Heart right ventricle (tissue), 16 donors: Measurements from ENCODE around the gene MKKS. TPM values are rescaled to one million over a fixed set of nuclear protein-coding genes. Genes with fewer than 3 reads are reported as not detected.
A peak's percentile ranks its signal among the peaks of the same experiment; 100 is the strongest.

Experiments used
- ATAC-seq, 8 donors: fragments of 200-7000 bp; cut with Tn5 transposase; one replicate each; pipeline ENCODE4 v1.9.1; 2020; ENCODE audit warnings: mild to moderate bottlenecking in 8 of 8, moderate library complexity in 8 of 8, moderate number of reproducible peaks in 1 of 8
- DNase-seq, 2 donors: peaks; one replicate each; pipeline ENCODE4 v3.0.0-alpha.2; 2020
- H3K27ac ChIP-seq, 10 donors: fragments of 200-600 bp; sonication (generic) in 2 of 10; one replicate each; pipeline versions ENCODE4 v1.5.0 to v1.8.0; 2020 to 2022; ENCODE audit warnings: mild to moderate bottlenecking in 3 of 10
- H3K27me3 ChIP-seq, 7 donors: fragments of 200-600 bp; one replicate each; pipeline ENCODE4 v1.8.0; 2021 to 2022; ENCODE audit warnings: mild to moderate bottlenecking in 2 of 7
- H3K36me3 ChIP-seq, 9 donors: fragments of 200-600 bp; sonication (generic) in 1 of 9; one replicate each; pipeline versions ENCODE4 v1.5.0 to v1.8.0; 2020 to 2022; ENCODE audit warnings: mild to moderate bottlenecking in 2 of 9
- H3K4me1 ChIP-seq, 9 donors: fragments of 200-600 bp; sonication (generic) in 1 of 9; one replicate each; pipeline versions ENCODE4 v1.5.0 to v1.8.0; 2020 to 2022; ENCODE audit warnings: mild to moderate bottlenecking in 4 of 9
- H3K4me3 ChIP-seq, 10 donors: fragments of 200-600 bp; sonication (generic) in 2 of 10; one replicate each; pipeline versions ENCODE4 v1.5.0 to v1.8.0; 2020 to 2022; ENCODE audit warnings: mild to moderate bottlenecking in 7 of 10, moderate library complexity in 2 of 10
- H3K9me3 ChIP-seq, 11 donors: fragments of 200-600 bp in 10 of 11; sonication (generic) in 2 of 11; one replicate each; pipeline versions ENCODE4 v1.5.0 to v1.8.0; 2013 to 2022; ENCODE audit warnings: mild to moderate bottlenecking in 2 of 11, control low read depth in 1 of 11, moderate library complexity in 1 of 11
- CTCF ChIP-seq, 9 donors: fragments of 200-600 bp; sonication (generic) in 2 of 9; IDR thresholded peaks; one replicate each; pipeline versions ENCODE4 v1.5.0 to v1.8.0; 2021 to 2022; ENCODE audit warnings: antibody characterized with exemption in 9 of 9, mild to moderate bottlenecking in 5 of 9, moderate library complexity in 1 of 9
- WGBS, 2 donors: extraction: QIAGEN DNeasy Blood & Tissue Kit; methylation state at CpG; one replicate each; pipeline ENCODE4 v1.1.7; 2013; ENCODE audit warnings: inconsistent platforms in 1 of 2; 5-methylcytosine and 5-hydroxymethylcytosine counted together
- intact Hi-C, 10 donors: fragments of 100-400 bp; cut with DNase I; formaldehyde crosslinking; loops; one replicate each; pipeline versions ENCODE4 v1.11.1 to v1.14.2; 2022
- polyA plus RNA-seq, 2 donors: library from polyadenylated mRNA; stranded (reverse); fragments of 200-250 nt; gene quantifications; one replicate each; pipeline ENCODE4 v1.2.3, GENCODE V29; 2013
- total RNA-seq, 10 donors: library from RNA; stranded (reverse); fragmentation: NEBNext Ultra II Directional in 3 of 10; extraction: Animal tissue kit (Norgen Biotek cat#: 25700) in 3 of 10; gene quantifications; one replicate each; pipeline versions ENCODE4 v1.2.1 to v1.2.4, GENCODE V29; 2021 to 2023
- donor health status: Arrhythmogenic right ventricular cardiomyopathy.
- donor health status: ischemic (EF 13 %, LVEDD 7.1; RV severe dilation, severe dysfunction).
- donor health status: healthy with polysubstance abuse.
- donor health status: DM: no; HTN: yes; CAD: no.
- donor health status: DM: no; HTN: no; CAD: no.
- donor health status: ischemic (EF 25% LVEDD 6.9; RV normal size, moderate dysfunction).
- donor health status: ischemic (EF 25% LVEDD 5.7; RV mildly dilated, moderate dysfunction).
- donor health status: healthy.
- donor health status: DM: yes; HTN: yes; CAD: no.
- donor health status: Ischemic cardiomyopathy.
- donor health status: ischemic (EF 35%, LVEDD 5.7; RV mildly dilated, moderate dysfunction).
- donor health status: nonischemic (EF 11% LVEDD 7.7; RV severe dilation, severe dysfunction).
- donor health status: DM: yes; HTN: yes; CAD: no.
- donor health status: PGD.
- donor health status: ischemic (EF 29% LVEDD 5.4; RV normal size, mild dysfunction).
- donor health status: nonischemic (EF 23%, LVEDD 6.1; RV moderate dilation, normal function).

MKKS gene
- total and polyA plus RNA-seq, 12 donors: 13.6 to 30.7 (median 19.4) TPM

GRCh38 chr20:10454151-10454750 is 20.2 kb upstream of the MKKS start:
- Histone ChIP-seq H3K27me3 (no peaks in the 10 kb centered on the region), H3K4me1 (peaks cover 0 to 25% (median 0%) of the 10 kb centered on the region in 9 donors), H3K27ac (peak overlapping the region in 3 of 10 donors; percentile 2 to 82 (median 11)), H3K9me3 (peaks cover 0 to 11% (median 0%) of the 10 kb centered on the region in 11 donors), H3K4me3 (no peak overlapping the region), H3K36me3 (no peaks in the 10 kb centered on the region)
- no peak for DNase-seq
- TF ChIP-seq CTCF (IDR thresholded peaks at IDR 0.05): no peak
- ATAC-seq: peak in 1 of 8 donors; percentile 52
- intact Hi-C loops: no loop called here

- no peak for TF ChIP-seq CTCF (IDR thresholded peaks at IDR 0.05)
- Histone ChIP-seq H3K9me3 (peaks cover 0 to 11% (median 0%) of the 10 kb centered on the region in 11 donors), H3K36me3 (no peaks in the 10 kb centered on the region), H3K27me3 (no peaks in the 10 kb centered on the region), H3K4me1 (peaks cover 0 to 25% (median 0%) of the 10 kb centered on the region in 9 donors), H3K27ac (peak overlapping the region in 1 of 10 donors; percentile 82), H3K4me3 (no peak overlapping the region)
- ATAC-seq (peak in 2 of 8 donors; percentile 42 to 63), DNase-seq (no peak)
- 62 to 65% methylated on average over 5 of the region's 5 CpGs for WGBS, 2 donors
- intact Hi-C loops: no loop called here
Measured at GRCh38 chr20:10453241-10453640, 19.2 kb upstream of the MKKS start.

GRCh38 chr20:10449270-10449669 is 15.2 kb upstream of the MKKS start:
- no peak overlapping the region for H3K4me3 ChIP-seq
- H3K36me3 ChIP-seq: no peaks in the 10 kb centered on the region
- intact Hi-C loops: no loop called here
- ATAC-seq: no peak
- no peaks in the 10 kb centered on the region for H3K27me3 ChIP-seq
- TF ChIP-seq CTCF (IDR thresholded peaks at IDR 0.05): no peak
- no peaks in the 10 kb centered on the region for H3K9me3 ChIP-seq
- no peak for DNase-seq
- H3K4me1 ChIP-seq: peaks cover 0 to 28% (median 0%) of the 10 kb centered on the region in 9 donors
- no peak overlapping the region for H3K27ac ChIP-seq
- WGBS, 2 donors: 97 to 100% methylated on average over 2 of the region's 2 CpGs

- no peaks in the 10 kb centered on the region for H3K36me3 ChIP-seq
- no peak for TF ChIP-seq CTCF (IDR thresholded peaks at IDR 0.05)
- no peaks in the 10 kb centered on the region for H3K27me3 ChIP-seq
- H3K4me1 ChIP-seq: peaks cover 0 to 21% (median 0%) of the 10 kb centered on the region in 9 donors
- ATAC-seq (no peak), DNase-seq (no peak)
- H3K4me3 ChIP-seq: no peak overlapping the region
- intact Hi-C loops: no loop called here
- no peaks in the 10 kb centered on the region for H3K9me3 ChIP-seq
- 95 to 98% methylated on average over 6 of the region's 6 CpGs for WGBS, 2 donors
- no peak overlapping the region for H3K27ac ChIP-seq
Measured at GRCh38 chr20:10448270-10449156, 14.5 kb upstream of the MKKS start.
